GM12874 (cell line): ENCODE measurements around the gene RPSA.

Source experiments
- CTCF ChIP-seq: IDR thresholded peaks from 2 replicates; pipeline ENCODE4 v1.5.1; 2011; ENCODE audit warnings: low read depth, mild to moderate bottlenecking, control low read depth, low read length, moderate library complexity; ENCODE audit not compliant: insufficient read depth

RPSA gene

GRCh38 chr3:39446444-39446843 is 39.9 kb downstream of the RPSA start:
- TF ChIP-seq CTCF: no peak

- peak; percentile 79 for TF ChIP-seq CTCF
Observed at GRCh38 chr3:39447637-39448483, 41.3 kb downstream of the RPSA start.

GRCh38 chr3:39448506-39449233 is 42.1 kb downstream of the RPSA start:
- no peak for TF ChIP-seq CTCF

- TF ChIP-seq CTCF: no peak
Observed at GRCh38 chr3:39449796-39450195, 43.3 kb downstream of the RPSA start.

GRCh38 chr3:39453134-39453533 is 46.6 kb downstream of the RPSA start:
- TF ChIP-seq CTCF: no peak

- no peak for TF ChIP-seq CTCF
Observed at GRCh38 chr3:39454591-39455217, 48.2 kb downstream of the RPSA start.

- TF ChIP-seq CTCF: no peak
Observed at GRCh38 chr3:39456159-39456558, 49.6 kb downstream of the RPSA start.
